GM18867 (cell line): ENCODE data around the gene KCNMA1.
"Not testable (repeated sequence)": the region's sequence is repeated elsewhere in the genome, so short reads cannot be mapped to it uniquely, and the experiment has no call there.

Experiments
- ATAC-seq: cut with Tn5 transposase; IDR thresholded peaks from one replicate; pipeline ENCODE4 v1.9.1; 2021; ENCODE audit warnings: mild to moderate bottlenecking, moderate library complexity; ENCODE audit not compliant: unreplicated experiment

KCNMA1 gene

GRCh38 chr10:77430530-77430929 lies 207.1 kb downstream of the KCNMA1 start:
- ATAC-seq, result no peak

GRCh38 chr10:77428691-77429395 lies 208.8 kb downstream of the KCNMA1 start:
- ATAC-seq, result no peak

GRCh38 chr10:77424257-77424656 lies 213.4 kb downstream of the KCNMA1 start:
- no peak for ATAC-seq

GRCh38 chr10:77422491-77423338 lies 214.9 kb downstream of the KCNMA1 start:
- ATAC-seq, result no peak

GRCh38 chr10:77421591-77421990 lies 216.0 kb downstream of the KCNMA1 start:
- ATAC-seq, result no peak

GRCh38 chr10:77420947-77421523 lies 216.6 kb downstream of the KCNMA1 start:
- ATAC-seq, result no peak

- no peak for ATAC-seq
These were observed 217.6 kb downstream of the KCNMA1 start for GRCh38 chr10:77419979-77420378.

GRCh38 chr10:77419056-77419455 lies 218.6 kb downstream of the KCNMA1 start:
- no peak for ATAC-seq

- no peak for ATAC-seq
These were observed 219.6 kb downstream of the KCNMA1 start for GRCh38 chr10:77417806-77418640.

GRCh38 chr10:77417359-77417758 lies 220.2 kb downstream of the KCNMA1 start:
- ATAC-seq, result no peak

GRCh38 chr10:77416311-77417135 lies 221.1 kb downstream of the KCNMA1 start:
- no peak for ATAC-seq

- ATAC-seq, result no peak
These were observed 222.2 kb downstream of the KCNMA1 start for GRCh38 chr10:77415313-77415960.

GRCh38 chr10:77413231-77413630 lies 224.4 kb downstream of the KCNMA1 start:
- no peak for ATAC-seq

- not testable (repeated sequence) for ATAC-seq
These were observed 225.0 kb downstream of the KCNMA1 start for GRCh38 chr10:77412573-77413133.

GRCh38 chr10:77411805-77412204 lies 225.8 kb downstream of the KCNMA1 start:
- no peak for ATAC-seq

GRCh38 chr10:77410523-77410922 lies 227.1 kb downstream of the KCNMA1 start:
- ATAC-seq, result no peak

GRCh38 chr10:77409697-77410471 lies 227.7 kb downstream of the KCNMA1 start:
- no peak for ATAC-seq

- no peak for ATAC-seq
These were observed 229.3 kb downstream of the KCNMA1 start for GRCh38 chr10:77408259-77408658.
